HL-60 (cell line): ENCODE results near the gene GDI1.

Source experiments
- DNase-seq, 2 experiments: peaks; one replicate each; pipeline ENCODE4 v3.0.0-alpha.2; 2010 to 2020; ENCODE audit warnings: low read depth in 1 of 2, low spot score in 1 of 2
- H3K27ac ChIP-seq: fragments of 250-450 bp; sonication (Bioruptor Pico); replicated peaks from 2 replicates; pipeline ENCODE4 v1.5.1; 2020; ENCODE audit warnings: mild to moderate bottlenecking, moderate library complexity
- H3K27me3 ChIP-seq: fragments of 250-450 bp; sonication (Bioruptor Pico); 2 replicates; pipeline ENCODE4 v1.5.1; 2021; ENCODE audit warnings: mild to moderate bottlenecking, moderate library complexity; ENCODE audit not compliant: insufficient read depth, poor library complexity, severe bottlenecking
- H3K4me3 ChIP-seq: replicated peaks from 2 replicates; pipeline ENCODE4 v1.5.1; 2011; ENCODE audit warnings: mild to moderate bottlenecking, control low read depth, low read length; ENCODE audit not compliant: insufficient read depth
- CTCF ChIP-seq: IDR thresholded peaks from one replicate; pipeline ENCODE4 v1.5.1; 2011; ENCODE audit warnings: low read length, control low read depth, inconsistent platforms; ENCODE audit not compliant: insufficient read depth
- GABPA ChIP-seq: IDR thresholded peaks from 2 replicates; pipeline ENCODE4 v1.6.1; 2012; ENCODE audit warnings: low read depth
- POLR2AphosphoS5 ChIP-seq: IDR thresholded peaks from 2 replicates; pipeline ENCODE4 v1.6.1; 2012; ENCODE audit warnings: low read depth
- REST ChIP-seq: IDR thresholded peaks from 2 replicates; pipeline ENCODE4 v1.6.1; 2012; ENCODE audit warnings: low read depth; ENCODE audit not compliant: insufficient replicate concordance
- SPI1 ChIP-seq: IDR thresholded peaks from 2 replicates; pipeline ENCODE4 v1.6.1; 2012; ENCODE audit warnings: low read depth, mild to moderate bottlenecking, borderline replicate concordance

The GDI1 gene

GRCh38 chrX:154484255-154485149, 47.5 kb downstream of the GDI1 start:
- DNase-seq, result peak in 1 of 2 experiments; percentile 32
- H3K4me3 ChIP-seq, result peak overlapping the region; percentile 59; the same call in 1 of the 2 replicates

DNA sequence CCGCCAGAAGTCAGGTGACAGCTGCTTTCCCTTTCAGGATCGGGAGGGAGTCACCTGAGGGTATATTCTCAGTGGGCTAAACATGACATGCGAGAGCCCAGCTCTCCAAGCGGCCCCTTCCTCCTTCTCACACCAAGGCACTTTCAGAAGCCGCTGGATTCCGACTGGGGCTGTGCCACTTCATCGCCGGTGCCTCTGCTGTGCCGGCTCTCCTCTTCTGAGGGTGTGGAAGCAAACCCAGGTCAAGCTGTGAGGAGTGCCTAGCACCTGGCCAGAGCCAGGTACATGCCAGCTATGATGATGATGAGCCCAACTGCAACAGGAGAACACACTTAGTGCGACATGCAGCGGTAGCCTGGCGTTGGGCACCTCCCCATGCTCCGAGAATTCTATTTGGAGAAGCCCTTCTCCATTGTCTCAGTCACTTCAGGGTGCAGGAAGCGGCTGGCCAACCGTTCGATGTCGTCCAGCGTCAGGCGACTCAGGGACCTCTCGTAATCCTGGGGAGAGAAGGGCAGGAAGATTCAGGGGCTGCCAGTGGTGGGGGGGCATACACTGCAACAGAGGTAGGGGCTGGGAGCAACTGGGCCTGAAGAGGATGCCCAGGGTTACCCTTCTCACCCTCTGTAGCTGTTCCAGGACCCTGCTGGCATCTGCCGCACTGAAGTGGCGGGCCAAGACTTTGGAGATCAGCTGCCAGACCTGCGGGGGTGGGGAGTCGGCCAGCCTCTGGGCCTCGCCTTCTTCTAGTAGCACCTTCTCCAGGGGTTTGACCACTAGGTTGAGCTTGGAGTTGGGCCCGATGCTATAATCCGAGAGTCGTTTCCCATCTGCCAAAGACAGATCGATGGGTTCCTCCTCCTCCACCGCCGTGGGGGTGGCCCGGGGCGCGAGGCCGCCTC, 48.4 kb downstream of the GDI1 start:
- H3K27me3 ChIP-seq, result no peaks in the 10 kb centered on the region
- peak overlapping the region; percentile 59 for H3K4me3 ChIP-seq
- no peak for TF ChIP-seq SPI1
- TF ChIP-seq REST, result no peak
- TF ChIP-seq GABPA, result no peak
- no peak for TF ChIP-seq POLR2AphosphoS5
- no peak for TF ChIP-seq CTCF
- no peak for DNase-seq
- peak overlapping the region; percentile 80 for H3K27ac ChIP-seq

More at GRCh38 chrX:154484255-154485149, 47.5 kb downstream of the GDI1 start:
- H3K27ac ChIP-seq, result peak overlapping the region; percentile 80
- no peak for TF ChIP-seq SPI1
- TF ChIP-seq CTCF, result no peak
- TF ChIP-seq REST, result no peak
- no peak for TF ChIP-seq POLR2AphosphoS5
- no peak for TF ChIP-seq GABPA
- H3K27me3 ChIP-seq, result no peaks in the 10 kb centered on the region

DNA sequence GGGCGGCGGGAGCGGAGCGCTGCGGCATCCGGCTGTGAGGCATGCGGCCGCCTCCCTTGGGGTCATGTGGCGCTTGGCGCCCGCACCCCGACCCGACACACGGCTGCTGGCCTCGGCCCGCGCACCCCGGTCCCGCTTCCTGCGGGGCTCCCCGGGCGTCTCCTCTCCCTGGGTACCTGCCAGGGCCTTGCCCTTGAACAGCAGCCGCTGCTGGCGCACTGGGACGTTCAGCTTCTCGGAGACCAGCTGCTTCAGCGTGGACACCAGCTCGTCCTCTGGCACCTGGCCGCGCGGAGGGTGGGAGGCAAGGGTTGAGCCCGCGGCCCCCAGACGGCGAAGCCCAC, 49.1 kb downstream of the GDI1 start:
- TF ChIP-seq REST, result no peak
- no peak for TF ChIP-seq POLR2AphosphoS5
- no peak for TF ChIP-seq SPI1
- TF ChIP-seq GABPA, result no peak
- no peak for TF ChIP-seq CTCF
- DNase-seq, result peak in 1 of 2 experiments; percentile 22
- Histone ChIP-seq H3K4me3 (peak overlapping the region; percentile 59), H3K27me3 (no peaks in the 10 kb centered on the region), H3K27ac (peak overlapping the region; percentile 80)
